DND-41 (cell line): ENCODE data around the gene ESPL1.

Experiments
- CTCF ChIP-seq: IDR thresholded peaks from 2 replicates; pipeline ENCODE4 v1.5.1; 2012; ENCODE audit warnings: borderline replicate concordance, low read length, moderate library complexity, mild to moderate bottlenecking; ENCODE audit not compliant: poor library complexity, severe bottlenecking; ENCODE audit errors: extremely low read depth
- EZH2 ChIP-seq: IDR thresholded peaks from 3 replicates; pipeline ENCODE4 v1.6.1; 2012; ENCODE audit warnings: borderline replicate concordance, low read depth, mild to moderate bottlenecking, moderate library complexity, low read length, inconsistent platforms; ENCODE audit not compliant: severe bottlenecking

DNA sequence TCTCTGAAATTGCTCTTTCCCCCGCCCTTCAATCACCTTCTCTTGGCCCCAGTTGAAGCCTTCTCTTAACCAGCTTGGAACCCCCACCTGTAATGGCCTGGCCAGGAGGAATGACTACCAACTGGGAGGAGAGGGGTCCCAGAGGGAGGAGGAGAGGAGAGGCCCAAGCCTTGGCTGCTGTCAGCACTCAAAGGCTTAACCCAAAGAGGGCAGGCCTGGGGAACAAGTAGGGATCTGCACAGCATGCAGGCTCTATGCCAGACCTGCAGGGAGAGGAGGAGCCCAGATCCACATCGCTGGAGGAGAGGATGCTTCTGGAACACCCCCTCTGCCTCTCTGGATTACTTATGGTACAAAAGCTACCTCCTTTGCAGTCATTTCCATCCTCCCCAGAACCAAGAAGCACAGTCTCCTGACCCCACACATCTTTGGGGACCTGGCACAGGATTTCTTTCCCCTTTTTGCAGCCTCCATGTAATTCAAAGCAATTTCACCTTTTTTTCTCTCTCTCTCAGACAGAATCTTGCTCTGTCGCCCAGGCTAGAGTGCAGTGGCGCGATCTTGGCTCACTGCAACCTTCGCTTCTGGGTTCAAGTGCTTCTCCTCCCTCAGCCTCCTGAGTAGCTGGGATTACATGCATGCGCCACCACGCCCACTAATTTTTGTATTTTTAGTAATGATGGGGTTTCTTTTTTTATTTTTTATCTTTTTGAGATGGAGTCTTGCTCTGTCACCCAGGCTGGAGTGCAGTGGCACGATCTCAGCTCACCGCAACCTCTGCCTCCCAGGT, 42.3 kb upstream of the ESPL1 start:
- no peak for TF ChIP-seq CTCF
- TF ChIP-seq EZH2 = no peak
